Putamen (tissue), 1 donor: ENCODE data around the gene RNF141.

ENCODE experiments used
- DNase-seq: peaks from one replicate; pipeline ENCODE4 v3.0.0-alpha.2; 2016; ENCODE audit warnings: low spot score

Gene RNF141

DNA sequence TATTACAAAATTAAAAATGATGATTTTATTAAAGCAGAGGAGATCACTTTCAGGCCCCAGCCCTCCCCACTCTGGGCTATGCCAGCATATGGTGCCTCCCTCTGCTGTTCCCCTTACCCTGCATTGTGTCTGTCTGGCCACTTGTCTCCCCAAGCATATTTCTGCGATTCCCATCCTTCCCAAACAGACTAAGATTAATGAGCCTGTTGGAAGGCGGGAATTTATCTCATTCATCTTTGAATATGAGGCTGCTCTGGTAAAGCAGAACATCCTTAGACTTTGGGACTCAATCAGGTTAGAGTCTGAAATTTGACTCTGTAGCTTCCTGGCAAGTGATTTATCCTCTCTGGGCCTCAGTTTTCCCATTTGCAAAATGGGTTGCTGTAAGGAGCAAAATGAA is 60.2 kb downstream of the RNF141 start:
- DNase-seq = no peak

DNA sequence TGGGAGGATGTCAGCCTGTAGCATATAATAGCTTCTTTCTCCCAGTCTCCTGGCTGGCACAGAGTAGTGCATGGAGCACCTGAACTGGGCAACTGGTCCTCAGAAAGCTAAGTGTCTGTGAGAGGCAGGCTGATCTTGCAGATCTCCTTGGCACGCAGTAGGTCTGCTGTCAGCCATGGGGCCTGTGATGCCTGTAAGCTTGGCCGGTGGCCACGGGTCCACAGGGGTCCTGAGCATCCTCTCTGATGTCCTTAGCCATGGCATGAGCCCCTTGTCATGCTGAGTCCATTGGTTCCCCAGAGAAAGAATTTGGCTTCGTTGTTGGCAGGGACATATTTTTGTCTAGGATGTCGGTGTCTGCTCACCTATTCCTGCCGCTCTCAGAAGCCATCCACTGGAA is 61.0 kb downstream of the RNF141 start:
- DNase-seq = no peak

DNA sequence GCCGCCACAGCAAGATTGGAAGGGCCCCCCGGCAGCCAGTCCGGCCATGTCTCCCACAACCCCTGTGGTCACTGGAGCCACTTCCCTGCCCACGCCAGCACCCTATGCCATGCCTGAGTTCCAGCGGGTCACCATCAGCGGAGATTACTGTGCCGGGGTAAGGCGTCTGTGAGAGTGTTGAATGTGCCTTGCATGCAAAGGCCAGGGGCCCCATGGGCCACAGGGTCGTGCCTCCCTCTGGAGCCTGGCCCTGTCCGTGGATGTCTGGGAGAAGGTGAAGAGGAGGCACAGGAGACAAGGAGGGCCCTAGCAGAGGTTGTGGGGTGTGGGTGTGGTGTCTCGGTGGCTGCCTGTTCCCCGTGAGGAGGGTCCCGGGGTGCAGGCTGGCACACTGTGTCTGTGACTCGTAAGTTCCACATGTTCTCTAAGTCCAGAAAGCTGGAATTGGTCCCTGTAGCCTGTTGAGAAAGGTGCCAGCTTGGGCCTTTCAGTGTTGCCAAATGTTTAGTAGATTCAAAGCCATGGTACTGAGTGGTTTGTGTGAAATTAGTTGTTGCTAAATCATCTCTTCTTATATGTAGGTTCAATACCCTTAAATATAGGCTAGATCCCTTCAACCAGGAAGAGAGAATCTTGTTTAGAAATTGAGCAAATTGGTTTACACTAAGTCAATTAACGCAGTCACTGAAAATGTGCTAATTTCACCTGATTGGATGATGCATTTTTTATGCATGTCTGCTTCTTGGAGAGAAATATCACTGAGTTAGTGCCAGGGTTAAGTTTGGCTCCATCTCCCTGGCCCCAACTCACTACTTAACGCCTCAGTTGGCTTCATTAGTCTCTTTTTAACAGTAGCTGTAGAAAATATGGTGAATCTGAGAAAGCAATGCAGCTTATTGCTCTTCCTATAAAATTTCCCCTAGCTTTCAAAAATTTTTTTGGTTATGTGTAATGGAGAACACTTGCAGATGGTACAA is 62.1 kb downstream of the RNF141 start:
- DNase-seq = no peak

DNA sequence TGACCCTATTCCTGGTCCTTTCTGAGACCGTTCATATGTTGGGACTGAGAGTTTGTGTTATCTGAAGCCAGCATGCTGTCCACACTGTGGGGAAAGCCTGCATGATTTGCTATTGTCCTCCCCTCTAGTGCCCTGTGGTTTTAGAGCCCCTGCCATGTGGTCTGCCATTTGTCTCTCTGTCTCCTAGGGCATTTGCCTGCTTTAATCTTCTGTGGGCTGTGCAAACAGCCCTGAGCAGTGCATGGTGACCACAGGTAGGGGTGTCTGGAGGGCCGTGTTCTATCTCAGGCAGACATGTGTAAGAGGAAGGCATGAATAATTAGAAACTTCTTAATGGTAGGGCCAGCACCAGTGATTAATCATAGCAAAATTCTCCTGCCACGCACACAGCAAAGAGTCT is 62.9 kb downstream of the RNF141 start:
- no peak for DNase-seq

DNA sequence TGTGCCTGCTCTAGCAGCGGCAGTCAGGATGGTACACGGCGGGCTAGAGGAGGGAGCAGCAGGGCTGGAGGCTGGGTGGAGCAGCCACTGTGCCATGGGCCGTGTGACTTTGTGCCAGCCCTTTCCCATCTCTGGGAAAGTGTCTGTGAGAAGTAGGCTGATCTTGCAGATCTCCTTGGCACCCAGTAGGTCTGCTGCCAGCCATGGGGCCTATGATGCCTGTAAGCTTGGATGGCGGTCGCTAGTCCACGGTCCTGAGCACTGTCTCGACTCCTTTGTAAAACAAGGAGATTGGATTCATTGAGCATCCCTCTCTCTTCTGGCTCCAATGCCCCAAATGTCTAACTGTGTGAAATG is 63.3 kb downstream of the RNF141 start:
- no peak for DNase-seq

DNA sequence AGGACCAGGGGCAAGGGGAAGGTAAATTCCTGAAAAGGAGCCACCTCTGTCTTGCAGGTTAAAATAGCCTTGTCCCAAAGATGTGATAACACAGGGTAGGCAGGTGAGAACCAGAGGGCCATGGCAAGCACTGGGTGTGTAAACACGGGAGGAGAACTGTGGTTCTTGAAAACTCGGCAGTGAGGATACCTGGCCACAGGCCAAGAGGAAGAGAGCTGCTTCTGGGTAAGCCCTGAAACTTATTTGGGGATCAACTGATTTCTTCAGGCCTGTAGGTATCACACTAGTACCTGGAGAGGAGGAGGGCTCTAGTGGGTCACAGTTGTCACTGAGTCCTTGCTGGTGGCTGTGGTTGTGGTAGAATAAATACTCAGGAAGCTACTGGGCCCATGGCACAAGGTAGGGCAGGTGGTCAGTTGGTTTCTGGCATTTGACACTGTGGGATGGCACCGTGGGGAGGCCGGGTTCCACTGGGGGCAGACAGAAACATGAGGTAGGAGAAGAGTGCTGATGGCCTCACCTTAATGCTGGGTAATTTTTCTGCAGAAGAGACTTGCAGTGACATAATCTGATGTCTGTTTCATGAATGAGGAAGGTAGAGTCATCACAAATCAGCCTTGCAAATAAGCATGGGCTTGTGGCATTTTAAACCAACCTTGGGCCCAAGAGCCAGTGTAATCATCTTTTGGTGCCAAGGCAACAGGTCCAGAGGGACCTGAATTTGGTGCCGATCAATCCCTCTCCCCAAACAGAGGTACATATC is 63.9 kb downstream of the RNF141 start:
- no peak for DNase-seq

DNA sequence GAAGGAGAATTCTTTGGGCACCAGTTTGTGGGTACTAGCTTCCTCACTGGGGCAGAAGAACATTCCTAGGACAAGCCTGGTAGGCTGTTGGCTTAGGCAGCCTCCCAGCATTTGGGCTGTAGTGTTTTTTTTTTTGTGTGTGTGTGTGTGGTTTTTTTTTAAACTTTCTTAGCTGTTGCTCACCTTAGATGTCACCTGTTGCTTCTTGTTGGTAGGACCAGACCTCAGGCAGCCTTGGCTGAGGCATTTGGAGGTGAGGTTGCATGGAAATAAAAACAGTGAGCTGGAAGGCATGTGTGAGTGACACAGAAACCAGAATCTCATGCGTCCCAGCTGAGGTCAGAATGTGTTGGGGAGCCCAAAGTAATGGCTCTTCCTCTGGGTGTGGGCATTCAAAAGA is 64.6 kb downstream of the RNF141 start:
- no peak for DNase-seq

DNA sequence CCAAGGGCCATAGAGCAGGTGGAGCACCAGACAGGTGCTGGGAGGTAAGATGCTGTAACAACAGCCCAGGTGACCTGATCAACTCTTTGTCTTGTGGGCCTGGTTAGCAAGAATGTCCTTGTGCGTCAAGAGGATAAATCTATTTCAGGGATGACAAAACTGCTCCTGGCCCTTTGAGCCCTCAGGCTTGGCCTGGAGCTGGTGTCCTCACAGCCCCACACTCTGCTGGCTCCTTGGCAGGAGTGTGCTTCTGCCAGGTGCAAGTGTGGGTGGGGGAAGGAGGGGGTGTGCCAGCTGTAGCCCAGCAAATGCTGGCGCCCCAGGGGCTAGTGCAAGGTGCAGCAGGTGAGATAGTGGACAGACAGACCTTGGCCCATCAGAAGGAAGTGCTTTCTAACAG is 66.4 kb downstream of the RNF141 start:
- no peak for DNase-seq

DNA sequence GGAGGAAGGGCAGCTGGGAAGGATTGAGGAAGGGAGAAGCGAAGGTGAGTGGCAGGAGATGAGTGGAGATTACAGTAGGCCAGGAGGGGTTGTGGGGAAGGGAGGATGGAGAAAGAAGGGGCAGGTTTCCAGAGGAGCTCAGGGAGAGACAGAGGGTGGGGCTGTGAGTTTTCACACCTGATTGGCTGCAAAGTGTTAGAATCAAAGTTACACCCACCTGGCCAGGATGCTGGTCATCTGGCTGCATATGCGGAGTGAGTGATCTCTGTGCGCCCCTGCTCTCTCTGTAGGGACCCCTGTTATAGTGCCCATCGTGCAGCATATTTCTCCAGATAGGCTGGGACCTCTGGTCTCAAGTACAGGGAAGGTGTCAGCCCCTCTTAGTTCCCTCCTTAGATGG is 67.6 kb downstream of the RNF141 start:
- no peak for DNase-seq

DNA sequence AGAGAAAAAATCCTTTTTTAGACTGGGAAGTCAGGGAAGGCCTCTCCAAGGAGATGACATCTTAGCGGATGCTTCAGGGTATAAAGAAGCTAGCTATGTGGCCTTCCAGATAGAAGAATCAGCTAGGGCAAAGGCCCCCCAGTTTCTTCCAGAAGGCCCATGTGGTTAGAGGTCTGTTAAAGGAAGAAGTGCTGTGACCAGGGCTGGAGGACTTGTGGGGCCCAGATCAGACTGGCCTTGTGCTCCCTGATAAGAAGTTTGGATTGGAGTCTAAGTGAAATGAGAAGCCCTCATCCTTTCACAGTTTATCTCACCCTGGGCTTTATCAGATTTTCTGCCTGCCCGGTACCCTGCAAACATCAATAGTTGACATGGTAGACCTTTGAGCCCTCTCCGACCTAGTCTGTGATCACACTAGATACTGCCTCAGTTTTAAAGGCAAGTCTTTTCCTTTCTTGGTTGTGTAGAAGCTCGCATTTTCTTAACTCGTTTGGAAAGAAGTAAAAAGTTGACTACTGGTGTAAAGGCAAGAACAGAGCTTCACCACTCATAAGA is 78.2 kb downstream of the RNF141 start:
- no peak for DNase-seq
